Loucy (cell line): ENCODE data around the gene ST6GALNAC4.

Experiments
- EZH2phosphoT487 ChIP-seq: fragments of 200-600 bp; IDR thresholded peaks from 2 replicates; pipeline ENCODE4 v1.6.1; 2018; ENCODE audit warnings: antibody characterized with exemption, mild to moderate bottlenecking, moderate library complexity, borderline replicate concordance
- TF ChIP-seq, protein P1 (sequence below): fragments of 200-600 bp; sonication (generic); conservative IDR thresholded peaks from 2 replicates; pipeline ENCODE4 v1.5.1; 2014; ENCODE audit warnings: mild to moderate bottlenecking, antibody characterized with exemption, low read length

DNA sequence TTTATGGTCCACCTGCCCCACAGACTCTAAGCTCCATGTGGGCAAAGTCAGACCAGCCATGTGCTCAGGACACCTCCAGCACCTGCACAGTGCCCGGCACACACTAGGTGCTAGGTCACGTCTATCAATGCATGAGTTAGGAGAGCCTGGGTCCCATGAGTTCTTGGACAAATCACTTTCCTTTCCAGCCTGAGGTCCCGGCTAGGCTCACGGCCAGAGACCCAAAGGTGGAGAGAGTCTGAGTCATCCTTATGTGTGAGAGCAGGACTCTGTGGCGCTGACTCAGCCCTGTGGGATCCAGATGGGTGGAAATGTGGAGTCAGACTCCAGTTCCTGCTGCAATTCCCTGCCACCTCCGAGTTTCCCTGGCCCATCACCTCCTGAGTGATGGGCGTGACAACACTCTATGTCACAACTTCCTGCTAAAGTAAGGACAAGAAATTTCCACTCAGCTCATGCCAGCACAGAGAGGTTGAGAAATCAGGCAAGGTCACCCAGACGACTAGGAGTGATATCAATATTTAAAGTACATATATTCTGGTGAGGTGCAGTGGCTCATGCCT lies 2.5 kb upstream of the ST6GALNAC4 start:
- TF ChIP-seq, protein P1, sequence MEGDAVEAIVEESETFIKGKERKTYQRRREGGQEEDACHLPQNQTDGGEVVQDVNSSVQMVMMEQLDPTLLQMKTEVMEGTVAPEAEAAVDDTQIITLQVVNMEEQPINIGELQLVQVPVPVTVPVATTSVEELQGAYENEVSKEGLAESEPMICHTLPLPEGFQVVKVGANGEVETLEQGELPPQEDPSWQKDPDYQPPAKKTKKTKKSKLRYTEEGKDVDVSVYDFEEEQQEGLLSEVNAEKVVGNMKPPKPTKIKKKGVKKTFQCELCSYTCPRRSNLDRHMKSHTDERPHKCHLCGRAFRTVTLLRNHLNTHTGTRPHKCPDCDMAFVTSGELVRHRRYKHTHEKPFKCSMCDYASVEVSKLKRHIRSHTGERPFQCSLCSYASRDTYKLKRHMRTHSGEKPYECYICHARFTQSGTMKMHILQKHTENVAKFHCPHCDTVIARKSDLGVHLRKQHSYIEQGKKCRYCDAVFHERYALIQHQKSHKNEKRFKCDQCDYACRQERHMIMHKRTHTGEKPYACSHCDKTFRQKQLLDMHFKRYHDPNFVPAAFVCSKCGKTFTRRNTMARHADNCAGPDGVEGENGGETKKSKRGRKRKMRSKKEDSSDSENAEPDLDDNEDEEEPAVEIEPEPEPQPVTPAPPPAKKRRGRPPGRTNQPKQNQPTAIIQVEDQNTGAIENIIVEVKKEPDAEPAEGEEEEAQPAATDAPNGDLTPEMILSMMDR: no peak
- TF ChIP-seq EZH2phosphoT487: no peak
